ENCODE data around the gene MTA3. TPM values are rescaled to one million over a fixed set of nuclear protein-coding genes. Genes with fewer than 3 reads are reported as not detected.
"Not testable (repeated sequence)": the region's sequence is repeated elsewhere in the genome, so short reads cannot be mapped to it uniquely, and the experiment has no call there.

The MTA3 gene
- total and polyA plus RNA-seq, 2 donors (not counting 1 experiment from before 2014, with no cell fraction given), result 31.0 to 47.7 TPM

GRCh38 chr2:42726680-42727079 is 158.2 kb downstream of the MTA3 start:
- DNase-seq (ENCODE audit: low read depth in 2 of 2), result no peak
- no peak overlapping the region for H3K4me2 ChIP-seq (ENCODE audit: extremely low read depth, insufficient read depth, low read length)
- H3K36me3 ChIP-seq (ENCODE audit: control insufficient read depth, insufficient read depth, low read length), result no peaks in the 10 kb centered on the region
- no peaks in the 10 kb centered on the region for H3K79me2 ChIP-seq (ENCODE audit: control insufficient read depth, insufficient read depth, low read length)
- H3K27me3 ChIP-seq (ENCODE audit: control insufficient read depth, insufficient read depth, low read length), result no peaks in the 10 kb centered on the region
- TF ChIP-seq EZH2 (IDR thresholded peaks at IDR 0.05; ENCODE audit: low read length, missing control alignments) (no peak), CTCF (conservative IDR thresholded peaks at IDR 0.05 in 1 of 2, IDR thresholded peaks at IDR 0.05 in 1 of 2; ENCODE audit: low read depth in 1 of 2, low read length in 2 of 2) (no peak)
- no peak overlapping the region for H2AFZ ChIP-seq (ENCODE audit: low read length)
- no peak overlapping the region for H3K27ac ChIP-seq (ENCODE audit: insufficient read depth, low read length)
- no peaks in the 10 kb centered on the region for H3K4me1 ChIP-seq (ENCODE audit: control insufficient read depth, extremely low read depth, insufficient read depth, low read length)
- no peak overlapping the region for H3K9ac ChIP-seq (ENCODE audit: insufficient read depth, low read length)
- H4K20me1 ChIP-seq (ENCODE audit: control insufficient read depth, extremely low read depth, insufficient read depth, low read length), result no peaks in the 10 kb centered on the region
- no peaks in the 10 kb centered on the region for H3K9me3 ChIP-seq (ENCODE audit: control insufficient read depth, insufficient read depth, low read depth, low read length)
- no peak overlapping the region for H3K4me3 ChIP-seq (replicated peaks in 1 of 4; ENCODE audit: control extremely low read depth in 1 of 4, insufficient read depth in 1 of 4, low read depth in 3 of 4, low read length in 4 of 4)

- H3K36me3 ChIP-seq (ENCODE audit: control insufficient read depth, insufficient read depth, low read length); DNase-seq (ENCODE audit: low read depth in 2 of 2); H3K27ac ChIP-seq (ENCODE audit: insufficient read depth, low read length); H3K79me2 ChIP-seq (ENCODE audit: control insufficient read depth, insufficient read depth, low read length); H3K4me3 ChIP-seq (replicated peaks in 1 of 4; ENCODE audit: control extremely low read depth in 1 of 4, insufficient read depth in 1 of 4, low read depth in 3 of 4, low read length in 4 of 4); H3K4me2 ChIP-seq (ENCODE audit: extremely low read depth, insufficient read depth, low read length); H2AFZ ChIP-seq (ENCODE audit: low read length); H4K20me1 ChIP-seq (ENCODE audit: control insufficient read depth, extremely low read depth, insufficient read depth, low read length); H3K9ac ChIP-seq (ENCODE audit: insufficient read depth, low read length); H3K27me3 ChIP-seq (ENCODE audit: control insufficient read depth, insufficient read depth, low read length); H3K4me1 ChIP-seq (ENCODE audit: control insufficient read depth, extremely low read depth, insufficient read depth, low read length); H3K9me3 ChIP-seq (ENCODE audit: control insufficient read depth, insufficient read depth, low read depth, low read length): not testable (repeated sequence)
These were observed 162.9 kb downstream of the MTA3 start for GRCh38 chr2:42731316-42731715.

- Histone ChIP-seq H4K20me1 (ENCODE audit: control insufficient read depth, extremely low read depth, insufficient read depth, low read length) (no peaks in the 10 kb centered on the region), H3K9ac (ENCODE audit: insufficient read depth, low read length) (no peak overlapping the region), H3K79me2 (ENCODE audit: control insufficient read depth, insufficient read depth, low read length) (no peaks in the 10 kb centered on the region), H3K9me3 (ENCODE audit: control insufficient read depth, insufficient read depth, low read depth, low read length) (no peaks in the 10 kb centered on the region), H3K4me1 (ENCODE audit: control insufficient read depth, extremely low read depth, insufficient read depth, low read length) (no peaks in the 10 kb centered on the region), H3K4me2 (ENCODE audit: extremely low read depth, insufficient read depth, low read length) (no peak overlapping the region), H3K27ac (ENCODE audit: insufficient read depth, low read length) (no peak overlapping the region), H3K27me3 (ENCODE audit: control insufficient read depth, insufficient read depth, low read length) (no peaks in the 10 kb centered on the region), H3K36me3 (ENCODE audit: control insufficient read depth, insufficient read depth, low read length) (no peaks in the 10 kb centered on the region), H3K4me3 (replicated peaks in 1 of 4; ENCODE audit: control extremely low read depth in 1 of 4, insufficient read depth in 1 of 4, low read depth in 3 of 4, low read length in 4 of 4) (no peak overlapping the region), H2AFZ (ENCODE audit: low read length) (no peak overlapping the region)
- DNase-seq (ENCODE audit: low read depth in 2 of 2), result no peak
- no peak for TF ChIP-seq EZH2 (IDR thresholded peaks at IDR 0.05; ENCODE audit: low read length, missing control alignments)
- no peak for TF ChIP-seq CTCF (conservative IDR thresholded peaks at IDR 0.05 in 1 of 2, IDR thresholded peaks at IDR 0.05 in 1 of 2; ENCODE audit: low read depth in 1 of 2, low read length in 2 of 2)
These were observed 165.4 kb downstream of the MTA3 start for GRCh38 chr2:42733852-42734251.

All from fibroblast of lung (primary cell).